HG02938 (cell line): Measurements from ENCODE around the gene NRP2.

Experiments
- ATAC-seq: cut with Tn5 transposase; IDR thresholded peaks from one replicate; pipeline ENCODE4 v1.9.1; 2021; ENCODE audit warnings: mild to moderate bottlenecking, moderate library complexity; ENCODE audit not compliant: unreplicated experiment

NRP2 gene

GRCh38 chr2:205800773-205801172 is 118.5 kb downstream of the NRP2 start:
- no peak for ATAC-seq

GRCh38 chr2:205802065-205802464 is 119.8 kb downstream of the NRP2 start:
- ATAC-seq: no peak

- ATAC-seq: no peak
Observed at GRCh38 chr2:205802941-205803340, 120.6 kb downstream of the NRP2 start.

- ATAC-seq: no peak
Observed at GRCh38 chr2:205803500-205803899, 121.2 kb downstream of the NRP2 start.

GRCh38 chr2:205805136-205805535 is 122.8 kb downstream of the NRP2 start:
- no peak for ATAC-seq

- no peak for ATAC-seq
Observed at GRCh38 chr2:205806143-205806905, 124.0 kb downstream of the NRP2 start.

- no peak for ATAC-seq
Observed at GRCh38 chr2:205807229-205807628, 124.9 kb downstream of the NRP2 start.

- ATAC-seq: no peak
Observed at GRCh38 chr2:205807758-205808157, 125.5 kb downstream of the NRP2 start.

GRCh38 chr2:205808486-205809121 is 126.3 kb downstream of the NRP2 start:
- ATAC-seq: no peak

GRCh38 chr2:205811387-205811786 is 129.1 kb downstream of the NRP2 start:
- no peak for ATAC-seq

- no peak for ATAC-seq
Observed at GRCh38 chr2:205814039-205814364, 131.7 kb downstream of the NRP2 start.

GRCh38 chr2:205815673-205816072 is 133.4 kb downstream of the NRP2 start:
- ATAC-seq: no peak

GRCh38 chr2:205816268-205816667 is 134.0 kb downstream of the NRP2 start:
- ATAC-seq: no peak

GRCh38 chr2:205822579-205822978 is 140.3 kb downstream of the NRP2 start:
- ATAC-seq: no peak

- no peak for ATAC-seq
Observed at GRCh38 chr2:205827809-205828365, 145.6 kb downstream of the NRP2 start.

- ATAC-seq: no peak
Observed at GRCh38 chr2:205833864-205834263, 151.6 kb downstream of the NRP2 start.

GRCh38 chr2:205834796-205835195 is 152.5 kb downstream of the NRP2 start:
- no peak for ATAC-seq

- no peak for ATAC-seq
Observed at GRCh38 chr2:205835251-205835791, 153.0 kb downstream of the NRP2 start.

- no peak for ATAC-seq
Observed at GRCh38 chr2:205835923-205836322, 153.6 kb downstream of the NRP2 start.

GRCh38 chr2:205836477-205837221 is 154.3 kb downstream of the NRP2 start:
- no peak for ATAC-seq

- no peak for ATAC-seq
Observed at GRCh38 chr2:205837663-205838062, 155.4 kb downstream of the NRP2 start.
